Ectodermal cell (in vitro differentiated cells): ENCODE measurements around the gene NRBF2.
"Not testable (repeated sequence)": the region's sequence is repeated elsewhere in the genome, so short reads cannot be mapped to it uniquely, and the experiment has no call there.

ENCODE experiments used
- H3K27ac ChIP-seq: 2 replicates; pipeline ENCODE4 v1.7.0; 2013; ENCODE audit warnings: mild to moderate bottlenecking, low read depth, low read length; ENCODE audit not compliant: insufficient read depth, poor library complexity, severe bottlenecking
- H3K27me3 ChIP-seq: 2 replicates; pipeline ENCODE4 v1.7.0; 2013; ENCODE audit warnings: mild to moderate bottlenecking, low read length; ENCODE audit not compliant: insufficient read depth, control insufficient read depth, poor library complexity, severe bottlenecking
- H3K36me3 ChIP-seq: one replicate; pipeline ENCODE4 v1.7.0; 2013; ENCODE audit warnings: low read length; ENCODE audit not compliant: control insufficient read depth, insufficient read depth
- H3K4me1 ChIP-seq: one replicate; pipeline ENCODE4 v1.7.0; 2013; ENCODE audit warnings: low read length; ENCODE audit not compliant: control insufficient read depth, insufficient read depth
- H3K4me3 ChIP-seq: 2 replicates; pipeline ENCODE4 v1.7.0; 2013; ENCODE audit warnings: low read depth, low read length, control low read depth; ENCODE audit not compliant: insufficient read depth
- H3K9me3 ChIP-seq: 2 replicates; pipeline ENCODE4 v1.7.0; 2013; ENCODE audit warnings: mild to moderate bottlenecking, low read length, moderate library complexity; ENCODE audit not compliant: control insufficient read depth
- WGBS, 2 experiments: methylation state at CpG; one replicate each; pipeline ENCODE4 v1.1.7; 2013; ENCODE audit warnings: missing lambda C conversion rate in 2 of 2; 5-methylcytosine and 5-hydroxymethylcytosine counted together

Gene NRBF2

DNA sequence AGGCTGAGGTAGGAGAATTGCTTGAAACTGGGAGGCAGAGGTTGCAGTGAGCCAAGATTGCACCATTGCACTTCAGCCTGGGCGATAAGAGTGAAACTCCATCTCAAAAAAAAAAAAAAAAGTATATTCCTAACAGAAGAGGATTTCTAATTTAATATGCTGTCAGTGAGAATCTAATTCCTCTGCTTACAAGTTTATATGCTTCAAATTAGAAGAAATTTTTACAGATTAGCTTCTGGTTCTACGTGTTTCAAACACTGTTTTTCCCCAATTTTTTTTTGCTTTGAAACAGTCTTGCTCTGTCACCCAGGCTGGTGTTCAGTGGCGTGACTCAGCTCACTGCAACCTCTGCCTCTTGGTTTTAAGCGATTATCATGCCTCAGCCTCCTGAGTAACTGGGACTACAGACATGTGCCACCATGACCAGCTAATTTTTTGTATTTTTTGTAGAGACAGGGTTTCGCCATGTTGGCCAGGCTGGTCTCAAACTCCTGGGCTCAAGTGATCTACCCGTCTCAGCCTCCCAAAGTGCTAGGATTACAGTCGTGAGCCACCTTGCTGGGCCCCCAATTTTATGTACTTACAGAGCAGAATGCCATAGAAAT lies 30.7 kb upstream of the NRBF2 start:
- H3K27me3 ChIP-seq, H3K4me3 ChIP-seq, H3K9me3 ChIP-seq, H3K4me1 ChIP-seq, H3K36me3 ChIP-seq, H3K27ac ChIP-seq: not testable (repeated sequence)
- WGBS, 2 experiments, result 90 to 91% methylated on average over 6 of the region's 7 CpGs

DNA sequence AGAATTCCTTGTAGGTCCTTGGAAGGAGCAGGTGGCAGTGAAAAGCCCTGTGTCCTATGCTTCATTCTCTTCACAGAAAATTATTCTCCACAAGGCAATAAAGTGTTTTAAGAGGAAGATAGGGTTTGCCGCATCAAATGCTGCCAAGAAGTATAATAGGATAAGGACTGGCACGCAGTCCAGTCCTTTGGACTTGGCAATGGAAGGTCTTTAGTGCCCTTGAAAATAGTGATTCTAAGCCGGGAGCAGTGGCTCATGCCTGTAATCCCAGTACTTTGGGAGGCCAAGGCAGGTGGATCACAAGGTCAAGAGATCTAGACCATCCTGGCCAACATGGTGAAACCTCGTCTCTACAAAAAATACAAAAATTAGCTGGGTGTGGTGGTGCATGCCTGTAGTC lies 29.9 kb upstream of the NRBF2 start:
- H3K4me3 ChIP-seq, H3K36me3 ChIP-seq, H3K27ac ChIP-seq, H3K27me3 ChIP-seq, H3K9me3 ChIP-seq, H3K4me1 ChIP-seq: not testable (repeated sequence)
- 90 to 95% methylated on average over 4 of the region's 4 CpGs for WGBS, 2 experiments

DNA sequence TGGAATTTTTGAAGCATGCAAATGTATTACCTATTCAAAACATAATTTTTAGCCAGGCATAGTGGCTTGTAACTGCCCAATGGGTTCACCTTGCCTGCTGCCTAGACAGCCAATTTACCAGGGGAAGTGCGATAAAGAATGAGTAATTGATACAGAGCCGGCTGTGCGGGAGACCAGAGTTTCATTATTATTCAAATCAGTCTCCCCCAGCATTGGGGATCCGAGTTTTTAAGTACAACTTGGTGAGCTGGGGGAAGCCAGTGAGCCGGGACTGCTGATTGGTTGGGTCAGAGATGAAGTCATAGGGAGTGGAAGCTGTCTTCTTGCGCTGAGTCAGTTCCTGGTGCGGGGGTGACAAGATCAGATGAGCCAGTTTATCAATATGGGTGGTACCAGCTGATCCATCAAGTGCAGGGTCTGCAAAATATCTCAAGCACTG lies 29.1 kb upstream of the NRBF2 start:
- H3K27me3 ChIP-seq, result no peaks in the 10 kb centered on the region
- peaks cover 3% of the 10 kb centered on the region for H3K4me1 ChIP-seq
- no peaks in the 10 kb centered on the region for H3K36me3 ChIP-seq
- WGBS, 2 experiments, result 36 to 40% methylated on average over 7 of the region's 7 CpGs
- H3K9me3 ChIP-seq, result no peaks in the 10 kb centered on the region
- H3K4me3 ChIP-seq, result no peak overlapping the region
- no peak overlapping the region for H3K27ac ChIP-seq

DNA sequence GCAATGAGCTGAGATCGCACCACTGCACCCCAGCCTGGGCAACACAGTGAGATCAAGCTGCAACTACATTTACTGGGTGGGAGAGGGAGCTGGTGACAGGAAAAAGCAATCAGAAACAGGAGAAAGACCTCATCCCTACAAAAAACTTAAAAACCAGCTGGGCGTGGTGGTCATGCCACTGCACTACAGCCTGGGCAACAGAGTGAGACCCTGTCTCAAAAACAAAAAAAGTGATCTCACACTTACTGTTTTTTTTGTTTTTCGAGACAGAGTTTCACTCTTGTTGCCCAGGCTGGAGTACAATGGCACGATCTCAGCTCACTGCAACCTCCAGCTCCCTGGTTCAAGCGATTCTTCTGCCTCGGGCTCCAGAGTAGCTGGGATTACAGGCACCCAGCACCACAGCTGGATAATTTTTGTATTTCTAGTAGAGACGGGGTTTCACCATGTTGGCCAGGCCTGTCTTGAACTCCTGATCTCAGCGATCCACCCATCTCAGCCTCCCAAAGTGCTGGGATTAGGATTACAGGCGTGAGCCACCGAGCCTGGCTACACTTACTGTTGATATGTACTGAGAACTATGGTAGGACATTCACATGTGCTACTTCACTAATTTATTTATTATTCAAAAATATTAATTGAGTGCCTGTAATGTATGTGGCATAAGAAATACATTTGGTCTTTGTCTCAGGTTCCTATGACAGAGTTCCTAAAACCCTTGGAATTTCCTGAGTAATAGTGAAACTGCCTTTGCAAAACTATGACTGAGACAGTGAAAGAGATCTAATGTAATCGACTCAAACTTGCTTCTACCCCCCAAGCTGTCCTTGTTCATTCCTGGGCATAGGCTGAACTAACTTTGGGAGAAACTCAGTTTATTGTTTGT lies 27.7 kb upstream of the NRBF2 start:
- 91 to 92% methylated on average over 11 of the region's 11 CpGs for WGBS, 2 experiments
- Histone ChIP-seq H3K27me3 (no peaks in the 10 kb centered on the region), H3K9me3 (no peaks in the 10 kb centered on the region), H3K4me3 (no peak overlapping the region), H3K36me3 (no peaks in the 10 kb centered on the region), H3K27ac (no peak overlapping the region), H3K4me1 (peaks cover 3% of the 10 kb centered on the region)

DNA sequence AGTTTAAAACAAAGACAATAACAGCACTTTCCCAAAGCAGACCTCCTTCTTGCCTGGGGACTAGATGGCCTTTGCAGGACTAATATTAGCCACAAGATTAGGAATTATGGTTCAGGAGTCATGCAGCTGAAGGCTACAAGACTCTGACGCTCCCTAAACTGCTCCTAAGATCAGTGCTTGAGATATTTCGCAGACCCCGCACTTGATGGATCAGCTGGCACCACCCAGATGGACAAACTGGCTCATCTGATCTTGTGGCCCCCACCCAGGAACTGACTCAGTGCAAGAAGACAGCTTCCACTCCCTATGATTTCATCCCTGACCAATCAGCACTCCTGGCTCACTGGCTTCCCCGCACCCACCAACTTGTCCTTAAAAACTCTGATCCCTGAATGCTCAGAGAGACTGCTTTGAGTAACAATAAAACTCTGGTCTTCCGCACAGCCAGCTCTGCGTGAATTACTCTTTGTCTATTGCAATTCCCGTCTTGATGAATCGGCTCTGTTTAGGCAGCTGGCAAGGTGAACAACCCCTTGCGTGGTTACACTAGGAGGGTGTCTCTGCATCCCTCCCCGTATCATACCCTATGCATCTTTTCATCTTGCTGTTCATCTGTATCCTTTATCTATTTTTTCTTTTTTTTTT lies 26.9 kb upstream of the NRBF2 start:
- Histone ChIP-seq H3K4me1 (peaks cover 3% of the 10 kb centered on the region), H3K4me3 (no peak overlapping the region), H3K9me3 (no peaks in the 10 kb centered on the region), H3K27me3 (no peaks in the 10 kb centered on the region), H3K27ac (no peak overlapping the region), H3K36me3 (no peaks in the 10 kb centered on the region)
- WGBS, 2 experiments, result 45 to 50% methylated on average over 10 of the region's 10 CpGs

DNA sequence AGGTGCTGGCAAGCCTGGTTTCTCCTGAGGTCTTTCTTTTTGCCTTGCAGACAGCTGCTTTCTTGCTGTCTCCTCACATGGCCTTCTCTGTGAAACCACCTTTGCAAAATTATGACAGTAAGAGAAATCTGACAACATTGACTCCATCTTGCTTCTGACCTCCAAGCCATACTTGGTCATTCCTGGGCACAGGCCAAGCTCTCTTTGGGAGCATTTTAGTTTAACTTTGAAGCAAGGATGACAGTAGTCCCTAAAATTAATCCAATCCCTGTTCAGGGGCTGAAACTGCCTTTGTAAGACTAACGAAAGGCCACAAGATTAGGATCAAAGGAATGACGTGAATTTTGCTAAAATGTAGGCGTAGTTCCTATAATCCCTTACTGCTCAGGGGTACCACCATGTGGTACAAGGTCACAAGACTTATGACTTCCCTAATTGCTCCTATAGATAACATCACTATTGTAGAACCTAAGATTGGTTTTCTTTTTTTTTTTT lies 25.1 kb upstream of the NRBF2 start:
- 67% methylated on average over 3 of the region's 3 CpGs for WGBS, 2 experiments
- H3K4me3 ChIP-seq, result no peak overlapping the region
- H3K4me1 ChIP-seq, result peaks cover 3% of the 10 kb centered on the region
- no peaks in the 10 kb centered on the region for H3K27me3 ChIP-seq
- H3K27ac ChIP-seq, result no peak overlapping the region
- H3K36me3 ChIP-seq, result no peaks in the 10 kb centered on the region
- H3K9me3 ChIP-seq, result no peaks in the 10 kb centered on the region

DNA sequence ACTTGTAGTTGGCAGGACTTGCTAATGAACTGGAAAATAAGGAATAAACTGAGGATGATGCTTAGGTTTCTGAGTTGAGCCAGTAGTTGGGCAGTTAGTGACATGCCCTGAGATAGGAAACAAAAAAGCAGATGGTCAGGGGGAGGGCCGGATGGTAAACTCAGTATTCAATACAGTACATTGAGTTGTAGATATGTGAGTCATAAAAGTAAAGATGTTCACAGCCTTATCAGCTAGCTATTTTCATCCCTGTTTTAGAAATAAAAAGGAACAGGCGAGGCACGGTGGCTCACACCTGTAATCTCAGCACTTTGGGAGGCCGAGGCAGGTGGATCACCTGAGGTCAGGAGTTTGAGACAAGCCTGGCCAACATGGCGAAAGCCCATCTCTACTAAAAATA lies 22.2 kb upstream of the NRBF2 start:
- Histone ChIP-seq H3K27ac (no peak overlapping the region), H3K27me3 (no peaks in the 10 kb centered on the region), H3K36me3 (no peaks in the 10 kb centered on the region), H3K9me3 (no peaks in the 10 kb centered on the region), H3K4me1 (peaks cover 4% of the 10 kb centered on the region), H3K4me3 (no peak overlapping the region)
- WGBS, 2 experiments, result 82 to 84% methylated on average over 5 of the region's 5 CpGs

DNA sequence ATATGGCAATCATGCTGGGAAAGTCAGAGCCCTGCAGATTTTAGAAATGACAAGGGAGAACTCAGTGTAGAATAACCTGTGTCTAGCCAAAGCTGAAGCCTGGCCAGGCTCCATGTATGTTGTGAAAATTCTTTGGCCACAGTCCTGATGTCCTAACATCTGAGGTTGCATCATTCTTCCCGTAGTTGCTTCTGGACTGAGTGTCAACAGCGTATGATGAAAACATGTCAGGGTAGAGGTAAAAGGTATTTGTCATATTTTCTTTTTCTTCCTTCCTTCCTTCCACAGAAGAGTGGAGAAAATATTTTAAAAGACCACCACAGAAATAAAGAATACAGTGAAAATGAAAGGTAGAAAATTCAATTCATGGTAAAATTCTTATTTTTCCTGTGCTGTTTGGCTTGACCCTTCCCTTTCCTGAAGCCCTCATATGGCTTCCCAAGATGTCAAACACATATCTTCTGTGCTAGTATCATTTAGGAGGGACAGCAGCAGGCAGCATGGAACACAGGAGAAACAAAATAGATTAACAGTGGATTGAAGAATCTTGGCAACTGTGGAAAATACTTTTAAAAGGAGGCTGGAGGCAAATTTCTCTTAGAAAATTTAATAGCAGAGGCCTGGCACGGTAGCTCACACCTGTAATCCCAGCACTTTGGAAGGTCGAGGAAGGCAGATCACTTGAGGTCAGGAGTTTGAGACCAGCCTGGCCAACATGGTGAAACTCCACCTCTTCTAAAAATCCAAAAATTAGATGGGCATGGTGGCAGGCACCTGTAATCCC lies 18.9 kb upstream of the NRBF2 start:
- Histone ChIP-seq H3K36me3 (no peaks in the 10 kb centered on the region), H3K4me3 (no peak overlapping the region), H3K27me3 (no peaks in the 10 kb centered on the region), H3K9me3 (no peaks in the 10 kb centered on the region), H3K4me1 (peaks cover 5% of the 10 kb centered on the region), H3K27ac (no peak overlapping the region)
- 94 to 99% methylated on average over 3 to 4 of the region's 4 CpGs for WGBS, 2 experiments

DNA sequence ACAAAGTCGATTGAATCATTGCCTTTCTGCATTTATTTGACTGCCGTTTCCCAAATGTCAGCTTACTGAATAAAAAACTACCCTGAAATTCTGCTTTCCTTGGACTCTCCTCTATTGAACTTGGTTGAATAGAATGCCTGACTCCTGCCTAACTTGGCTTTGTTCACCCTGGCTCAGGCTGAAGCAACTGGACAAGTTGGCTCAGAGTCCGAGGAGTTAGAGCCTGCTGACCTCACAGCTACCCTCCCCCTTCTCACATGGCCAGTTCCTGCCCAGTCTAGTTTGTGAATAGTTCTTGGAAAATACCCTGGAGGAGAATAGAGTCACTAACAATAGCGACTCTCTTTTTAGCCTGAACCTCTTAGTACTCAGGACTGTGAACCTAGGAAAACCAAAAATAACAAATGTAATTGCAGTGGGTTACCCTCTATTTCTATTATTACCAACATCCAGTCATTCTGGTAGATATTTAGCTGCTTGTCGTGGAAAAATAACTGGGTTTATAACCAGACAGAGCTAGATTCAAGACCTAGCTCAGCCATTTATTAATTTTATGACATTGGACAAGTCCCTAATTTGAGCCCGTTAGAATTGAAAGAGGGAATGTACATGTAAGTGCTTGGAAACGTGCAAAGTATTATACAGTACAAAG lies 17.3 kb upstream of the NRBF2 start:
- H3K9me3 ChIP-seq, result no peaks in the 10 kb centered on the region
- H3K36me3 ChIP-seq, result no peaks in the 10 kb centered on the region
- H3K27ac ChIP-seq, result no peak overlapping the region
- no peaks in the 10 kb centered on the region for H3K27me3 ChIP-seq
- no peak overlapping the region for H3K4me3 ChIP-seq
- peaks cover 5% of the 10 kb centered on the region for H3K4me1 ChIP-seq
- WGBS, 2 experiments, result 88 to 96% methylated on average over 6 to 7 of the region's 7 CpGs
